Loucy (cell line): ENCODE data around the gene KRT82.

Experiments
- H2AFZ ChIP-seq: fragments of 200-600 bp; sonication (generic); 2 replicates; pipeline ENCODE4 v1.6.0; 2016; ENCODE audit warnings: antibody characterized with exemption, mild to moderate bottlenecking, low read length, moderate library complexity
- H3F3A ChIP-seq: fragments of 200-600 bp; 2 replicates; pipeline ENCODE4 v1.6.0; 2016; ENCODE audit warnings: antibody characterized with exemption, low read depth, mild to moderate bottlenecking
- H3K27me3 ChIP-seq: fragments of 200-600 bp; sonication (generic); 2 replicates; pipeline ENCODE4 v1.6.1; 2014; ENCODE audit warnings: low read length, mild to moderate bottlenecking; ENCODE audit not compliant: insufficient read depth, poor library complexity, severe bottlenecking
- H3K36me3 ChIP-seq: fragments of 200-600 bp; sonication (generic); 2 replicates; pipeline ENCODE4 v1.6.1; 2016; ENCODE audit warnings: low read length; ENCODE audit not compliant: insufficient read depth
- H3K4me1 ChIP-seq: fragments of 200-600 bp; sonication (generic); 2 replicates; pipeline ENCODE4 v1.5.1; 2014; ENCODE audit warnings: low read length, mild to moderate bottlenecking; ENCODE audit not compliant: insufficient read depth, poor library complexity, severe bottlenecking
- H3K4me2 ChIP-seq: fragments of 200-600 bp; sonication (generic); 2 replicates; pipeline ENCODE4 v1.6.0; 2014; ENCODE audit warnings: antibody characterized with exemption, low read length, low read depth, mild to moderate bottlenecking; ENCODE audit not compliant: poor library complexity, severe bottlenecking
- H3K4me3 ChIP-seq: fragments of 200-600 bp; sonication (generic); 2 replicates; pipeline ENCODE4 v1.5.1; 2014; ENCODE audit warnings: low read length, mild to moderate bottlenecking, mixed read lengths; ENCODE audit not compliant: poor library complexity, severe bottlenecking
- H3K79me2 ChIP-seq: fragments of 200-600 bp; sonication (generic); 2 replicates; pipeline ENCODE4 v1.6.1; 2014; ENCODE audit warnings: low read length; ENCODE audit not compliant: insufficient read depth
- H3K9ac ChIP-seq: fragments of 200-600 bp; sonication (generic); 2 replicates; pipeline ENCODE4 v1.6.0; 2014; ENCODE audit warnings: mild to moderate bottlenecking, low read depth, low read length, moderate library complexity; ENCODE audit not compliant: poor library complexity, severe bottlenecking
- H3K9me2 ChIP-seq: fragments of 200-600 bp; sonication (generic); replicated peaks from 2 replicates; pipeline ENCODE4 v1.6.1; 2016; ENCODE audit warnings: low read depth, low read length, mixed read lengths
- H3K9me3 ChIP-seq: fragments of 200-600 bp; sonication (generic); 2 replicates; pipeline ENCODE4 v1.6.1; 2014; ENCODE audit warnings: mild to moderate bottlenecking, antibody characterized with exemption, low read length, low read depth; ENCODE audit not compliant: insufficient read depth
- H4K20me1 ChIP-seq: fragments of 200-600 bp; sonication (generic); 2 replicates; pipeline ENCODE4 v1.6.0; 2014; ENCODE audit warnings: antibody characterized with exemption, low read length, mild to moderate bottlenecking; ENCODE audit not compliant: insufficient read depth, poor library complexity, severe bottlenecking
- EZH2phosphoT487 ChIP-seq: fragments of 200-600 bp; IDR thresholded peaks from 2 replicates; pipeline ENCODE4 v1.6.1; 2018; ENCODE audit warnings: antibody characterized with exemption, mild to moderate bottlenecking, moderate library complexity, borderline replicate concordance
- TF ChIP-seq, protein P1 (sequence below): fragments of 200-600 bp; sonication (generic); conservative IDR thresholded peaks from 2 replicates; pipeline ENCODE4 v1.5.1; 2014; ENCODE audit warnings: mild to moderate bottlenecking, antibody characterized with exemption, low read length

KRT82 gene

DNA sequence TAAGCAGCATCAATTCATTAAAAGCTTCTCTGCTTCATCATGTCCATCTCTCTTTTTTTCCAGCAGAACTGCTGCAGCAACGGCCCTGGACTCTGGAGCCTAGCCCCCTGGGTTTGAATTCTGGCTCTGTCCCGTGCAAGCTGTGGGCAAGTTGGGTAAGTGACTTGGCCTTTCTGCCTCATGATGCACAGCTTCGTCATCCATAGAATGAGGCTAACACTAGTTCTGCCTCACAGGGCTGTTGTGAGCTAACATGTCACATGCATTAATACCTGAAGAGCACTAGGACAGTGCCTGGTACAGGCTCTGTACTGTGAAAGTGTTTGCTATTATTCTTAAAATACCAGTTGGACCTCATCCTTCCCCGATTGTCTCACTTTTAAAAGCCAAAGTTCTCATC is 4.2 kb downstream of the KRT82 start:
- no peaks in the 10 kb centered on the region for H4K20me1 ChIP-seq
- H3K9ac ChIP-seq, result no peak overlapping the region
- TF ChIP-seq, protein P1, sequence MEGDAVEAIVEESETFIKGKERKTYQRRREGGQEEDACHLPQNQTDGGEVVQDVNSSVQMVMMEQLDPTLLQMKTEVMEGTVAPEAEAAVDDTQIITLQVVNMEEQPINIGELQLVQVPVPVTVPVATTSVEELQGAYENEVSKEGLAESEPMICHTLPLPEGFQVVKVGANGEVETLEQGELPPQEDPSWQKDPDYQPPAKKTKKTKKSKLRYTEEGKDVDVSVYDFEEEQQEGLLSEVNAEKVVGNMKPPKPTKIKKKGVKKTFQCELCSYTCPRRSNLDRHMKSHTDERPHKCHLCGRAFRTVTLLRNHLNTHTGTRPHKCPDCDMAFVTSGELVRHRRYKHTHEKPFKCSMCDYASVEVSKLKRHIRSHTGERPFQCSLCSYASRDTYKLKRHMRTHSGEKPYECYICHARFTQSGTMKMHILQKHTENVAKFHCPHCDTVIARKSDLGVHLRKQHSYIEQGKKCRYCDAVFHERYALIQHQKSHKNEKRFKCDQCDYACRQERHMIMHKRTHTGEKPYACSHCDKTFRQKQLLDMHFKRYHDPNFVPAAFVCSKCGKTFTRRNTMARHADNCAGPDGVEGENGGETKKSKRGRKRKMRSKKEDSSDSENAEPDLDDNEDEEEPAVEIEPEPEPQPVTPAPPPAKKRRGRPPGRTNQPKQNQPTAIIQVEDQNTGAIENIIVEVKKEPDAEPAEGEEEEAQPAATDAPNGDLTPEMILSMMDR, result no peak
- TF ChIP-seq EZH2phosphoT487, result no peak
- H3K4me2 ChIP-seq, result no peak overlapping the region
- H3K9me2 ChIP-seq, result no peaks in the 10 kb centered on the region
- no peak overlapping the region for H2AFZ ChIP-seq
- no peaks in the 10 kb centered on the region for H3K4me1 ChIP-seq
- no peaks in the 10 kb centered on the region for H3K9me3 ChIP-seq
- no peak overlapping the region for H3K4me3 ChIP-seq
- no peaks in the 10 kb centered on the region for H3K27me3 ChIP-seq
- no peaks in the 10 kb centered on the region for H3K36me3 ChIP-seq
- no peaks in the 10 kb centered on the region for H3K79me2 ChIP-seq
- H3F3A ChIP-seq, result no peaks in the 10 kb centered on the region

DNA sequence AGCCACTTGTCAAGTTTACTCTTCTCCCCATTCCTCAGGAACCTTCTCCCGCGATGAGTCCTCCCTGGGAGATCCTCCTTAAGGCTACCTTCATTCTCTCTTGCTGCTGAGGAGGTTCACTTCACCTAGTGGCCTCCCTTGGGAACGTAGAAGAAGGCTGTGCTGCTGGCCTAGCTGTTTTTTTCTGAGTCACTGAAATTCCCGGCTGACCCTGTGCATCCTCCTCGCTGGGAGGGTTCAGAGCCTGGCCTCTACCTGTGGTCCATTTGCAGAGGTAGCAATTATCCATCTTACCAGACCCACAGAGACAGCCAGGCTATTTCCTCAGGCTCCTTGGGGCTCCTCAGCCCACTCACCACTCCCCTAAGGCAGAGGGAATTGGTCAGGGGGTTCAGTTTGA is 4.6 kb downstream of the KRT82 start:
- Histone ChIP-seq H4K20me1 (no peaks in the 10 kb centered on the region), H3K27me3 (no peaks in the 10 kb centered on the region), H3K4me1 (no peaks in the 10 kb centered on the region), H3K4me3 (no peak overlapping the region), H3K4me2 (no peak overlapping the region), H3K79me2 (no peaks in the 10 kb centered on the region), H3K36me3 (no peaks in the 10 kb centered on the region), H2AFZ (no peak overlapping the region), H3K9ac (no peak overlapping the region), H3K9me3 (no peaks in the 10 kb centered on the region), H3K9me2 (no peaks in the 10 kb centered on the region), H3F3A (no peaks in the 10 kb centered on the region)
- TF ChIP-seq EZH2phosphoT487, result no peak
- TF ChIP-seq, protein P1, result no peak

DNA sequence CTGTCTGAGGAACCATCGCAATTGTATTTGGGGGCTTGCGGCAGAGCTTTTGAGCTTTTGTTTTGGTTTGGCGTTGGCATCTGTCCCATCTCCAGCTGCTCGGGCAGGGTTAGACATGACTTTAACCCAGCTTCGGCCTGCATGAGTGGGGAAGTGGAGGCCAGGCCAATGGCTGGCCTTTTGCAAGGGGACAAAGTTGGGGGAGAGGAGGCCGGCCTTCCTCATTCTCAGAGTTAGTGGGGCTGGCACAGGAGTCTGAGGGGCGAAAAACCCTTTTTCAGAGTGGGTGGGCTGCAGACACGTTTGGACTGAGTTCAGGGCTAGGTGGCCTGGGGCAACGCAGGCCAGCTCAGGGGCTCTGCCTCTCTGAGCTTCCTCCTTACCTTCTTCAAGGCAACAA is 5.2 kb downstream of the KRT82 start:
- no peaks in the 10 kb centered on the region for H3K4me1 ChIP-seq
- no peak overlapping the region for H3K4me3 ChIP-seq
- no peaks in the 10 kb centered on the region for H3K27me3 ChIP-seq
- no peaks in the 10 kb centered on the region for H3K9me2 ChIP-seq
- no peak overlapping the region for H3K9ac ChIP-seq
- H3K9me3 ChIP-seq, result no peaks in the 10 kb centered on the region
- no peak overlapping the region for H3K4me2 ChIP-seq
- H4K20me1 ChIP-seq, result no peaks in the 10 kb centered on the region
- H3F3A ChIP-seq, result no peaks in the 10 kb centered on the region
- no peaks in the 10 kb centered on the region for H3K36me3 ChIP-seq
- H3K79me2 ChIP-seq, result no peaks in the 10 kb centered on the region
- no peak for TF ChIP-seq EZH2phosphoT487
- TF ChIP-seq, protein P1, result no peak
- no peak overlapping the region for H2AFZ ChIP-seq
